Smooth muscle cell (in vitro differentiated cells): ENCODE results near the gene CDKL4. TPM values are rescaled to one million over a fixed set of nuclear protein-coding genes. Genes with fewer than 3 reads are reported as not detected.

ENCODE experiments used
- DNase-seq: peaks from one replicate; lab custom pipeline; 2025; ENCODE audit not compliant: unreplicated experiment; lab: John Stamatoyannopoulos, UW
- H2AFZ ChIP-seq: fragments of 200-600 bp; sonication (generic); 2 replicates; pipeline ENCODE4 v1.6.0; 2016; ENCODE audit warnings: antibody characterized with exemption, low read depth, mild to moderate bottlenecking
- H3F3A ChIP-seq: fragments of 200-600 bp; sonication (generic); 2 replicates; pipeline ENCODE4 v1.6.0; 2017; ENCODE audit warnings: antibody characterized with exemption, low read depth
- H3K27ac ChIP-seq: fragments of 200-600 bp; sonication (generic); 2 replicates; pipeline ENCODE4 v1.5.1; 2016; ENCODE audit warnings: low read depth, mild to moderate bottlenecking
- H3K27me3 ChIP-seq: fragments of 200-600 bp; sonication (generic); 2 replicates; pipeline ENCODE4 v1.6.1; 2016; ENCODE audit warnings: low read depth, mild to moderate bottlenecking
- H3K36me3 ChIP-seq: fragments of 200-600 bp; sonication (generic); 2 replicates; pipeline ENCODE4 v1.5.1; 2016; ENCODE audit warnings: low read depth
- H3K4me1 ChIP-seq: fragments of 200-600 bp; sonication (generic); 2 replicates; pipeline ENCODE4 v1.5.1; 2016; ENCODE audit warnings: low read depth
- H3K4me2 ChIP-seq: fragments of 200-600 bp; sonication (generic); 2 replicates; pipeline ENCODE4 v1.6.0; 2016; ENCODE audit warnings: mild to moderate bottlenecking
- H3K4me3 ChIP-seq: fragments of 200-600 bp; sonication (generic); 2 replicates; pipeline ENCODE4 v1.5.1; 2016; ENCODE audit warnings: mild to moderate bottlenecking
- H3K79me2 ChIP-seq: fragments of 200-600 bp; sonication (generic); 2 replicates; pipeline ENCODE4 v1.6.0; 2016; ENCODE audit warnings: low read depth, mild to moderate bottlenecking
- H3K9ac ChIP-seq: fragments of 200-600 bp; sonication (generic); 2 replicates; pipeline ENCODE4 v1.6.0; 2016; ENCODE audit warnings: low read depth
- H3K9me3 ChIP-seq: fragments of 200-600 bp; sonication (generic); replicated peaks from 2 replicates; pipeline ENCODE4 v1.5.1; 2016; ENCODE audit warnings: low read depth
- H4K20me1 ChIP-seq: fragments of 200-600 bp; sonication (generic); 2 replicates; pipeline ENCODE4 v1.6.0; 2016; ENCODE audit warnings: low read depth
- CTCF ChIP-seq: fragments of 200-600 bp; sonication (generic); IDR thresholded peaks from 2 replicates; pipeline ENCODE4 v1.5.1; 2017; ENCODE audit warnings: borderline replicate concordance, mild to moderate bottlenecking, antibody characterized with exemption; ENCODE audit not compliant: insufficient read depth, poor library complexity, severe bottlenecking
- WGBS: methylation state at CpG from one replicate; pipeline ENCODE4 v1.1.7; 2016; ENCODE audit warnings: low lambda C conversion rate; 5-methylcytosine and 5-hydroxymethylcytosine counted together
- polyA plus RNA-seq: library from polyadenylated mRNA; unstranded; fragments of >200 nt; fragmentation: Nextera tagmentation; extraction: Ambion mirVana; gene quantifications from 2 replicates; pipeline ENCODE4 v1.2.1, GENCODE V29; 2016
- total RNA-seq: library from RNA; depleted of rRNA; stranded (reverse); fragments of >200 nt; gene quantifications from 2 replicates; pipeline ENCODE4 v1.2.3, GENCODE V29; 2014

The CDKL4 gene
- total and polyA plus RNA-seq, 2 experiments from 2014 or later: 0.27 to 0.53 TPM

DNA sequence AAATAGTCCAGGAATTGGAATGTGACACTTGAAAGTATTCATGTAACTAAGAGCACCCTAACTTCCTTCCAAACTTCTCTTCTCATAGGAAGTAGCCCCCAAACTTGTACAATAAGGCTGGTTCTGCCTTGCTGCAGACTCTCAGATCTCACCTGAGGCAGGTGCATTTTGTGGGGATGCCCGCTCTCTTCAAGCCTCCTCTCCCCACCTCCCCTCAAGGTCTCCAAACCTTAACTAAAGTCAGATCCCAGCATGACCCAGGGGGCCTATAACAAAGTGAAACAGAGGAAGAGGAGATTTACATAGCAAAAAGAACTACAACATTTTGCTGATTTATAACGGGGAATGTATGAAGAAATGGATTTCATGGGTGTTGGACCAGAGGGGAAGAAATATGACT is 23.6 kb downstream of the CDKL4 start:
- H3K36me3 ChIP-seq: no peaks in the 10 kb centered on the region
- no peak overlapping the region for H2AFZ ChIP-seq
- H3K9ac ChIP-seq: no peak overlapping the region
- no peak for DNase-seq
- no peaks in the 10 kb centered on the region for H3K9me3 ChIP-seq
- H3K4me1 ChIP-seq: no peaks in the 10 kb centered on the region
- no peak overlapping the region for H3K4me3 ChIP-seq
- no peaks in the 10 kb centered on the region for H3K27me3 ChIP-seq
- H3K27ac ChIP-seq: no peak overlapping the region
- H3F3A ChIP-seq: no peaks in the 10 kb centered on the region
- no peaks in the 10 kb centered on the region for H3K79me2 ChIP-seq
- no peak for TF ChIP-seq CTCF
- WGBS: 96% methylated on average over 2 of the region's 2 CpGs
- H3K4me2 ChIP-seq: no peak overlapping the region
- H4K20me1 ChIP-seq: no peaks in the 10 kb centered on the region

- H3K79me2 ChIP-seq: no peaks in the 10 kb centered on the region
- no peak overlapping the region for H3K4me3 ChIP-seq
- H3K4me1 ChIP-seq: no peaks in the 10 kb centered on the region
- no peaks in the 10 kb centered on the region for H3K9me3 ChIP-seq
- no peak overlapping the region for H3K4me2 ChIP-seq
- no peaks in the 10 kb centered on the region for H3F3A ChIP-seq
- H2AFZ ChIP-seq: no peak overlapping the region
- TF ChIP-seq CTCF: no peak
- H3K27me3 ChIP-seq: no peaks in the 10 kb centered on the region
- H3K36me3 ChIP-seq: no peaks in the 10 kb centered on the region
- no peak for DNase-seq
- 93% methylated on average over 5 of the region's 5 CpGs for WGBS
- H3K9ac ChIP-seq: no peak overlapping the region
- H3K27ac ChIP-seq: no peak overlapping the region
- no peaks in the 10 kb centered on the region for H4K20me1 ChIP-seq
Measured at GRCh38 chr2:39218391-39218790, 25.4 kb downstream of the CDKL4 start.

- Histone ChIP-seq H3F3A (no peaks in the 10 kb centered on the region), H3K36me3 (no peaks in the 10 kb centered on the region), H3K27ac (no peak overlapping the region), H3K4me1 (no peaks in the 10 kb centered on the region), H3K79me2 (no peaks in the 10 kb centered on the region), H3K9ac (no peak overlapping the region), H4K20me1 (no peaks in the 10 kb centered on the region), H3K27me3 (no peaks in the 10 kb centered on the region), H3K4me2 (no peak overlapping the region), H3K4me3 (no peak overlapping the region), H2AFZ (no peak overlapping the region), H3K9me3 (no peaks in the 10 kb centered on the region)
- WGBS: 87% methylated on average over 4 of the region's 4 CpGs
- no peak for TF ChIP-seq CTCF
- no peak for DNase-seq
Measured at GRCh38 chr2:39217192-39217550, 26.6 kb downstream of the CDKL4 start.

GRCh38 chr2:39216346-39217191 is 27.2 kb downstream of the CDKL4 start:
- Histone ChIP-seq H3K27ac (no peak overlapping the region), H3K4me1 (no peaks in the 10 kb centered on the region), H3K9ac (no peak overlapping the region), H2AFZ (no peak overlapping the region), H3K4me2 (no peak overlapping the region), H3K27me3 (no peaks in the 10 kb centered on the region), H4K20me1 (no peaks in the 10 kb centered on the region), H3K79me2 (no peaks in the 10 kb centered on the region), H3F3A (no peaks in the 10 kb centered on the region), H3K4me3 (no peak overlapping the region), H3K36me3 (no peaks in the 10 kb centered on the region), H3K9me3 (no peaks in the 10 kb centered on the region)
- WGBS: 80% methylated on average over 12 of the region's 12 CpGs
- no peak for DNase-seq
- TF ChIP-seq CTCF: no peak
